Choroid plexus epithelial cell (primary cell): Measurements from ENCODE around the gene CSNK1G2.
A peak's percentile ranks its signal among the peaks of the same experiment; 100 is the strongest.

Experiments used
- DNase-seq: peaks from one replicate; pipeline ENCODE4 v3.0.0-alpha.2; 2010; ENCODE audit warnings: low read depth
- H3K4me3 ChIP-seq: 2 replicates; pipeline ENCODE4 v1.5.1; 2011; ENCODE audit warnings: low read depth, mild to moderate bottlenecking, control low read depth, low read length, moderate library complexity
- TF ChIP-seq, protein P1 (sequence below): conservative IDR thresholded peaks from 2 replicates; pipeline ENCODE4 v1.5.1; 2011; ENCODE audit warnings: low read depth, mild to moderate bottlenecking, control low read depth, inconsistent platforms, low read length, moderate library complexity

CSNK1G2 gene

DNA sequence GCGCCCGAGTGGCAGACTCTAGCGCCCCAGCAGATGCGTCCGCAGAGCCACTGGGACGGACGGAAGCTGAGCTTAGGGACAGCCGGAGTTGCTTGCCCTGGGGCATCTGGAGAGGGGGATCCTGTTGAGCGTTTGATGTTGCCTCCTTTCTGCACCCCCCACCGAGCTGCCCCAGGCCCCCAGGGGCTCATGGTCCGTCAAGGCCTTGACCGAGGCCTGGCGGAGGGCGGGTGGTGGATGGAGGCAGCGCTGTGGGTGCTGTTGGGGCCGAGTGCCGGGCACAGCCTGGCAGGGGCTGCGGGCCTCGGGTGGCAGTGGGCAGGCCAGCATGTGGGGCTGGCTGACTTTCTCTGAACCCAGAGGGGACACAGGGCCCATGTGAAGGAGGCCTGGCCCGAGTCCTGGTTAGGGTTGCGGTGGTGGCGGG lies 2.7 kb downstream of the CSNK1G2 start:
- no peak overlapping the region for H3K4me3 ChIP-seq
- TF ChIP-seq, protein P1, sequence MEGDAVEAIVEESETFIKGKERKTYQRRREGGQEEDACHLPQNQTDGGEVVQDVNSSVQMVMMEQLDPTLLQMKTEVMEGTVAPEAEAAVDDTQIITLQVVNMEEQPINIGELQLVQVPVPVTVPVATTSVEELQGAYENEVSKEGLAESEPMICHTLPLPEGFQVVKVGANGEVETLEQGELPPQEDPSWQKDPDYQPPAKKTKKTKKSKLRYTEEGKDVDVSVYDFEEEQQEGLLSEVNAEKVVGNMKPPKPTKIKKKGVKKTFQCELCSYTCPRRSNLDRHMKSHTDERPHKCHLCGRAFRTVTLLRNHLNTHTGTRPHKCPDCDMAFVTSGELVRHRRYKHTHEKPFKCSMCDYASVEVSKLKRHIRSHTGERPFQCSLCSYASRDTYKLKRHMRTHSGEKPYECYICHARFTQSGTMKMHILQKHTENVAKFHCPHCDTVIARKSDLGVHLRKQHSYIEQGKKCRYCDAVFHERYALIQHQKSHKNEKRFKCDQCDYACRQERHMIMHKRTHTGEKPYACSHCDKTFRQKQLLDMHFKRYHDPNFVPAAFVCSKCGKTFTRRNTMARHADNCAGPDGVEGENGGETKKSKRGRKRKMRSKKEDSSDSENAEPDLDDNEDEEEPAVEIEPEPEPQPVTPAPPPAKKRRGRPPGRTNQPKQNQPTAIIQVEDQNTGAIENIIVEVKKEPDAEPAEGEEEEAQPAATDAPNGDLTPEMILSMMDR = no peak
- no peak for DNase-seq

DNA sequence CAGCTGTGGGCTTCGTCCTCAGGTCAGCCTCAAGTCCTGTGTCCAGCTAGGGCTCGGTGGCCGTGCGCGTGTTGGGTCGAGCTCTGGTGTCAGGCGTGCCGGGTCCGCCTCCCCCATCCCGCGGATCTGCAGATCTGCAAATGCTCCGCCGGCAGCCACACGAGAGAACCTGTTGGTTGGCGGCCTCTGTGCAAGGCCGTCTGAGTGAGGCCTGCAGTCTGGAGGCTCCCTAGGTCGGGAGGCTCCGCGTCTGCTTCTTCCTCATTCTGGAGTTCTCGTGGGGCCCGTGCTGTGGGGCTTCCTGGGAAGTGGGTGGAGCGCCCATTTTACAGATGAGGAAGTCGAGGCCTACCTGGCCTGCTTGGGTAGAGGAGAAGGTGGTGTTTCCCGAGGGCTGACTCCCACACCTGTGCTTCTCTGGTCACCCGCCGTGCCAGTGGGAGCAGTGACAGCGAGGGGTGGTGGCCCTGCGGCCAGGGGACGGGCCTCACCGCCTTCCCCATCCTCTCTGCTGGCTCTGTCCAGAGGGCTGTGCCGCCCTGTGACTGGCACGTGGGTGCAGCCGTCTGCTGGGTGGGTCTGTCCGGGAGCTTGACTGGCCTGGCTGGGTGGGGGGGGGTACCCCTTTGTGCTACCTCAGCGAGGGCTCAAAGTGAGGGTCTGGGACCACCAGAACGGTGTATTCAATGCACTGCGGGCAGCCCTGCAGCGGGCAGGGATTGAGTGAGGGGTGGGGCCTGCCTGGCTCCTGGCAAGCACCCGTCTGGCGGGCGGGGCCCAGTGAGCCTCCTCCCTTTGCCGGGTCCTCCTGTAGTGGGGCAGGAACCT lies 3.3 kb downstream of the CSNK1G2 start:
- TF ChIP-seq, protein P1 = no peak
- DNase-seq = no peak
- no peak overlapping the region for H3K4me3 ChIP-seq

DNA sequence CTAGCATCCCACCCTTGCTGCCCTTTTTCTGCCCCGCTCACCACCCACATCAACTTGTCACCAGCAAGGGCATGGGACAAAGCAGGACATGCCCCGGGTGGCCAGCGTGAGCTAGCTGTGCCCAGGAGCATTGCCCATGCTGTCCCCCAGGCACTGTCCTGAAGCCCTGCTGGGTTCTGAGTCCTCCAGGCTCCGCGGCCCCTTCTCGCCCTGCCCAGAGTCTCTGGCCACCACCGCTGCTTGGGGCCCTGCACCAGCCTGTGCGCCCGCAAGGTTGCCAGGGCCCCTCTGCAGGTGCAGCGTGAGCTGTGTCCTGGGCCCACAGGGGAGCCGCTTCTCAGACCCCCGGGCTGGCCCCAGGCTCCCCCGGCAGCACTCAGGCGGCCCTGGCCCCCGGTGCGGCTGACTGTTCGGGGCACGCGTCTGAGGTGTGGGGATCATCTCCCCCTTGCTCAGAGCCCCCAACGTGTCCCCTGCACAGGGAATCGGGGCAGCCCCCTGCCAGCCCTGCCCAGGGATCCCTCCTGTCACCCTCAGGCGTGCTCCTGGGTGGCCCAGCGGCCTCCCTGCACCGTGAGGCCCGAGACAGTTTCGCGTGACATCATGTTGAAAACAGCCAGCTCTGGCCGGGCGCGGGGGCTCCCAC lies 4.1 kb downstream of the CSNK1G2 start:
- no peak for DNase-seq
- TF ChIP-seq, protein P1 = no peak
- no peak overlapping the region for H3K4me3 ChIP-seq

DNA sequence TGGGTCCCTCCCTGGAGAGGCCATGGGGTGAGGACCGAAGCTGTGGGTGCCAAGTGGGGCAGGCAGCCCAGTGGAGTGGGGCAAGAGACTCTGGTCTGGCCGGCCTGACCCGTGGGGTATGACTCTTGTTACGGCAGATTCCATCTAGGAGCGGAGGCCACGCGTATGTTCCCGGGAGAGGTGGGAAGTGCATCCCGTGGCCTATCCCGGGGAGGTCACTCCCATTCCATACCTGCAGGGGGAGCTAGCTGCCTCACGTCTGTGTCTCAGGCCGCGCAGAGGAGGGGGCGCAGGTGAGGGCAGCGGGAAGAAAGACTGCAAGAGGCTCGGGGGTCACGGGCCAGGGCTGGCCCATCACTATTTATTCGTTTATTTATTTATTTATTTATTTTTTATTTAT lies 4.9 kb downstream of the CSNK1G2 start:
- no peak overlapping the region for H3K4me3 ChIP-seq
- TF ChIP-seq, protein P1 = peak; percentile 68
- peak; percentile 17 for DNase-seq

DNA sequence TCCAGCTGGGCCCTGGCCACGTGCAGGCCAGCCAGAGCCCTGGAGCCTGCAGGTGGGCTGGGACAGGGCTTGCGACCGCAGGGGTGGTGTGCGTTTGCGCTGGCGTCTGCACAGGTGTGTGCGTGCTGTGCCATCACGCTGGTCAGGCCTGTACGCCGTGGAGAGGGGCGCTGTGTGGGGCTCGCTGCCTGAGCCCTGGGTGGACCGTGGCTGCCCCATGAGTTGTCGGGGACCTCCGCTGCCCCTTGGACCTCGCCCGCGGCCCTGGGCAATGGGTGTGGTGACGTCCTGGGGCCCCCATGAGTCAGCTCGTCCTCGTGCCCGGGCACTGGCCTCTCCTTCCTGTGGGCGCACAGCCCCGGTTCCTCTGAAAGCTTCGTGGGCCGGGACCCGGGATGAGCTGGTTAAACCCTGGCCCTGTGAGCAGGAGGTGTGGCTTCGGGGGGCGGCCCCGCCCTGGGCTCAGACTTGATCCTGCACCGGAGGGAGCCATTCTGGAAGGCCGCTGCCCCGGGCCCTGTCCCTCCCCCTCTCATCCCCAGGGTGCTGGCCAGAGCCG lies 6.8 kb downstream of the CSNK1G2 start:
- no peak for DNase-seq
- TF ChIP-seq, protein P1 = no peak
- no peak overlapping the region for H3K4me3 ChIP-seq

DNA sequence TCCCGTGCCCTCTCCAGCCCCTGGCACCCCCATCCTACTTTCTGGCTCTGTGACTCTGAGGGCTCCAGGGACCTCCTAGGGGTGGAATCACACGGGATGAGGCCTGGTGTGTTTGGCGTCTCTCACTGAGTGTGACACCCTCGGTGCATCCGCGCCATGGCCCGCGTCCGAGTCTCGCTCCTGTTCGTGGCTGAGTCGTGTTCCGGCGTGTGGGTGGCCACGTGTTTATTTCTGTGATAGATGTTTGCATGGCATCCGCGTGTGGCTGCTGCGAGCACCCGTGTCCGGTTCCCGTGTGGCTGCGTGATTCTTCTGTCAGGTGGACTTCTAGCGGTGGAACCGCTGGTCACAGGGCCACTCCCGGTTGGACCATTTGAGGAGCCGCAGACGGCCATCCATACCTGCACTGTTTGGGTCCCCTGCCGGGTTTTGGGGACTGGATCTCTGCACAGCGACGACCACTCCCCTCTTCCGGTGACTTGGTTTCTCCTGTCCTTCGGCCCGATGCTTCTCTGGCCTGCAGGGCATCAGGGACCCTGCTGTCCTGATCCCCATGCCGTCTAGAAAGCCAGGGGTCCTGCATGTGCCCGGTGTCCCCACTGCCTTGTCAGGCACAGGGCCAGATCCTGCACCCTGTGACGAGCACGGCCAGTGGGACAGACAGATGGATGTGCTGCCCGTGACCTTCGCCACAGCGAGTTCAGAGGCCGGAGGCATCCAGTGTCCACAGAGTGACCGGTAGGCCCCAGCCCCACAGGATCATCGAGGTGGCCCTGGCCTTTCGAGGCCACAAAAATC lies 8.5 kb downstream of the CSNK1G2 start:
- no peak for DNase-seq
- TF ChIP-seq, protein P1 = no peak
- H3K4me3 ChIP-seq = no peak overlapping the region
